IMR-90 (cell line): Measurements from ENCODE around the gene S100Z. TPM values are rescaled to one million over a fixed set of nuclear protein-coding genes. Genes with fewer than 3 reads are reported as not detected.
A peak's percentile ranks its signal among the peaks of the same experiment; 100 is the strongest.

ENCODE experiments used
- ATAC-seq: fragments of 200-7000 bp; cut with Tn5 transposase; 2 replicates; pipeline ENCODE4 v1.9.1; 2020; ENCODE audit warnings: low read depth, mild to moderate bottlenecking, moderate library complexity
- BruUV-seq: library from RNA; stranded (reverse); fragments of 400-500 nt; replicated peaks from 2 replicates; lab custom pipeline; 2021; lab: Mats Ljungman, UMichigan
- CTCF ChIA-PET: fragments of 300-600 bp; formaldehyde crosslinking; extraction: SDS; loops from one replicate; lab custom pipeline; 2021; ENCODE audit warnings: antibody characterized with exemption; lab: Yijun Ruan, JAX
- POLR2A ChIA-PET: fragments of 300-600 bp; sonication (Branson Sonifier 250); formaldehyde crosslinking; loops from one replicate; lab custom pipeline; 2022; ENCODE audit warnings: antibody characterized with exemption; ENCODE audit not compliant: unreplicated experiment; lab: Charles Lee
- DNase-seq: peaks from one replicate; pipeline ENCODE4 v3.0.0; 2013
- H2AFZ ChIP-seq: replicated peaks from 2 replicates; pipeline ENCODE3; 2013; ENCODE audit warnings: low read length, mild to moderate bottlenecking; ENCODE audit not compliant: poor library complexity
- H2AK5ac ChIP-seq: 2 replicates; pipeline ENCODE4 v1.6.1; 2013; ENCODE audit warnings: low read depth, low read length, inconsistent platforms
- H2AK9ac ChIP-seq: replicated peaks from 2 replicates; pipeline ENCODE3; 2013; ENCODE audit warnings: mild to moderate bottlenecking, low read depth, low read length, moderate library complexity; ENCODE audit not compliant: poor library complexity
- H2BK120ac ChIP-seq: 2 replicates; pipeline ENCODE4 v1.6.1; 2013; ENCODE audit warnings: low read depth, low read length, inconsistent platforms
- H2BK15ac ChIP-seq: 3 replicates; pipeline ENCODE4 v1.6.1; 2013; ENCODE audit warnings: low read depth, low read length, inconsistent platforms
- H2BK20ac ChIP-seq: 2 replicates; pipeline ENCODE4 v1.6.1; 2013; ENCODE audit warnings: low read depth, mild to moderate bottlenecking, inconsistent platforms, low read length, moderate library complexity
- H2BK5ac ChIP-seq: 2 replicates; pipeline ENCODE4 v1.6.1; 2013; ENCODE audit warnings: mild to moderate bottlenecking, low read depth, low read length, inconsistent platforms; ENCODE audit not compliant: poor library complexity, severe bottlenecking
- H3K14ac ChIP-seq: replicated peaks from 2 replicates; pipeline ENCODE4 v1.6.1; 2013; ENCODE audit warnings: low read depth, low read length, inconsistent platforms
- H3K18ac ChIP-seq: 2 replicates; pipeline ENCODE4 v1.6.1; 2013; ENCODE audit warnings: low read depth, low read length, control low read depth
- H3K23ac ChIP-seq: 2 replicates; pipeline ENCODE4 v1.6.1; 2013; ENCODE audit warnings: low read depth, low read length, inconsistent platforms
- H3K27ac ChIP-seq: 2 replicates; pipeline ENCODE4 v1.5.1; 2013; ENCODE audit warnings: mild to moderate bottlenecking, control low read depth, low read length; ENCODE audit not compliant: insufficient read depth
- H3K27me3 ChIP-seq: 2 replicates; pipeline ENCODE4 v1.6.1; 2013; ENCODE audit warnings: low read length; ENCODE audit not compliant: control insufficient read depth, insufficient read depth
- H3K36me3 ChIP-seq: 2 replicates; pipeline ENCODE4 v1.6.1; 2013; ENCODE audit warnings: low read length, mixed read lengths; ENCODE audit not compliant: control insufficient read depth, insufficient read depth
- H3K4ac ChIP-seq: 2 replicates; pipeline ENCODE4 v1.6.1; 2013; ENCODE audit warnings: low read depth, low read length, inconsistent platforms
- H3K4me1 ChIP-seq: 2 replicates; pipeline ENCODE4 v1.6.1; 2013; ENCODE audit warnings: low read length, mixed read lengths; ENCODE audit not compliant: control insufficient read depth, insufficient read depth
- H3K4me2 ChIP-seq: 2 replicates; pipeline ENCODE4 v1.6.1; 2013; ENCODE audit warnings: low read depth, mild to moderate bottlenecking, control low read depth, low read length, moderate library complexity
- H3K4me3 ChIP-seq: 2 replicates; pipeline ENCODE4 v1.5.1; 2013; ENCODE audit warnings: low read depth, mild to moderate bottlenecking, control low read depth, low read length, moderate library complexity; ENCODE audit not compliant: insufficient read depth
- H3K56ac ChIP-seq: 2 replicates; pipeline ENCODE4 v1.6.1; 2013; ENCODE audit warnings: low read length, inconsistent platforms; ENCODE audit not compliant: insufficient read depth; ENCODE audit errors: extremely low read depth
- H3K79me1 ChIP-seq, 2 experiments: 2 replicates each; pipeline ENCODE4 v1.6.1; 2013; ENCODE audit warnings: low read length in 2 of 2, inconsistent platforms in 1 of 2, low read depth in 1 of 2
- H3K9ac ChIP-seq: 2 replicates; pipeline ENCODE4 v1.6.1; 2013; ENCODE audit warnings: low read depth, low read length, control low read depth
- H3K9me1 ChIP-seq: 2 replicates; pipeline ENCODE4 v1.6.1; 2013; ENCODE audit warnings: low read length, inconsistent platforms; ENCODE audit not compliant: insufficient read depth
- H3K9me3 ChIP-seq: 2 replicates; pipeline ENCODE4 v1.6.1; 2013; ENCODE audit warnings: low read length; ENCODE audit not compliant: control insufficient read depth, insufficient read depth
- H4K20me1 ChIP-seq: 2 replicates; pipeline ENCODE4 v1.6.1; 2013; ENCODE audit warnings: low read length, inconsistent platforms; ENCODE audit not compliant: insufficient read depth
- H4K5ac ChIP-seq: 2 replicates; pipeline ENCODE4 v1.6.1; 2013; ENCODE audit warnings: mild to moderate bottlenecking, low read depth, low read length, control low read depth
- H4K8ac ChIP-seq, 2 experiments: 2 replicates each; pipeline ENCODE4 v1.6.1; 2013; ENCODE audit warnings: low read depth in 2 of 2, low read length in 2 of 2, control low read depth in 1 of 2, inconsistent platforms in 1 of 2
- H4K91ac ChIP-seq: 2 replicates; pipeline ENCODE4 v1.6.1; 2013; ENCODE audit warnings: low read depth, low read length, inconsistent platforms; ENCODE audit not compliant: insufficient read depth
- BHLHE40 ChIP-seq: fragments of 150-350 bp; IDR thresholded peaks from 2 replicates; pipeline ENCODE4 v1.6.1; 2016; ENCODE audit warnings: mild to moderate bottlenecking, low read depth, low read length
- CEBPB ChIP-seq: IDR thresholded peaks from 2 replicates; pipeline ENCODE4 v1.6.1; 2012; ENCODE audit warnings: low read depth, low read length, improper control_type of control experiment
- FOS ChIP-seq: fragments of 150-350 bp; IDR thresholded peaks from 2 replicates; pipeline ENCODE4 v1.6.1; 2016; ENCODE audit warnings: low read depth, low read length
- MAFK ChIP-seq: IDR thresholded peaks from 2 replicates; pipeline ENCODE4 v1.6.1; 2012; ENCODE audit warnings: low read depth, low read length, improper control_type of control experiment
- MAZ ChIP-seq: IDR thresholded peaks from 2 replicates; pipeline ENCODE4 v1.6.1; 2012; ENCODE audit warnings: low read depth, mild to moderate bottlenecking, low read length, improper control_type of control experiment, moderate library complexity, borderline replicate concordance
- NFE2L2 ChIP-seq: fragments of 150-350 bp; IDR thresholded peaks from 2 replicates; pipeline ENCODE4 v1.6.1; 2016; ENCODE audit warnings: low read depth, mild to moderate bottlenecking, low read length
- RAD21 ChIP-seq: IDR thresholded peaks from 2 replicates; pipeline ENCODE4 v1.6.1; 2012; ENCODE audit warnings: low read length, improper control_type of control experiment
- RFX5 ChIP-seq: IDR thresholded peaks from 2 replicates; pipeline ENCODE4 v1.8.0; 2012; ENCODE audit warnings: low read depth, mild to moderate bottlenecking, low read length, moderate library complexity
- WGBS, 2 experiments: methylation state at CpG; one replicate each; pipeline versions ENCODE4 v1.1.5 to v1.1.7; 2013; ENCODE audit warnings: missing lambda C conversion rate in 2 of 2; ENCODE audit not compliant: insufficient read length in 1 of 2; ENCODE audit errors: extremely low coverage in 2 of 2; 5-methylcytosine and 5-hydroxymethylcytosine counted together
- dilution Hi-C: fragments of 300-500 bp; cut with HindIII; formaldehyde crosslinking; loops from one replicate; pipeline ENCODE4 v1.14.3; 2018; ENCODE audit warnings: low sequenced_read_pairs; ENCODE audit not compliant: unreplicated experiment
- in situ Hi-C: fragments of 300-500 bp; cut with MboI; formaldehyde crosslinking; loops from 3 replicates; pipeline ENCODE4 v1.14.3; 2019; ENCODE audit warnings: low sequenced_read_pairs, inconsistent platforms, mixed read lengths
- intact Hi-C: fragments of 100-400 bp; cut with micrococcal nuclease; formaldehyde crosslinking; loops from 2 replicates; pipeline ENCODE4 v1.10.0; 2022
- polyA plus RNA-seq, 3 experiments: library from polyadenylated mRNA; depleted of rRNA; stranded (reverse); fragments of >200 nt; gene quantifications; 2 replicates each; pipeline ENCODE4 v1.2.3, GENCODE V29; 2012; ENCODE audit warnings: low replicate concordance in 1 of 3
- total RNA-seq: library from RNA; depleted of rRNA; stranded (reverse); fragments of >200 nt; gene quantifications from 2 replicates; pipeline ENCODE4 v1.2.3, GENCODE V29; 2012
- TF ChIP-seq, protein P1 (sequence below): fragments of 150-350 bp; IDR thresholded peaks from 2 replicates; pipeline ENCODE4 v1.6.1; 2016; ENCODE audit warnings: low read depth, mild to moderate bottlenecking, low read length, moderate library complexity, borderline replicate concordance
- TF ChIP-seq, protein P2 (sequence below): conservative IDR thresholded peaks from 2 replicates; pipeline ENCODE4 v1.5.1; 2012; ENCODE audit warnings: mild to moderate bottlenecking, low read depth, low read length, improper control_type of control experiment

S100Z gene
- total and polyA plus RNA-seq, 2 of the 4 experiments (the other 2 are of a cell fraction) = not detected

GRCh38 chr5:76952795-76953536 is 103.2 kb downstream of the S100Z start, which contains the start of gene CRHBP:
TSS of gene CRHBP (plus strand) at chr5:76953045. CDS start at chr5:76953135, 90 bp downstream.
- H2AFZ ChIP-seq = peak within 1 kb of the TSS; percentile 18
- ATAC-seq = peak; percentile 35; the same call in 1 of the 2 replicates

More at GRCh38 chr5:76952795-76953536, 103.2 kb downstream of the S100Z start, which contains the start of gene CRHBP:
- H2AK5ac ChIP-seq = no peak within 1 kb of the TSS
- POLR2A ChIA-PET = no interaction called here
- H3K14ac ChIP-seq = no peak within 1 kb of the TSS
- no peaks in the 10 kb centered on the region for H3K36me3 ChIP-seq
- H3K23ac ChIP-seq = no peak within 1 kb of the TSS
- BruUV-seq = no TSS peak
- no peak within 1 kb of the TSS for H4K5ac ChIP-seq
- H3K4me2 ChIP-seq = peak within 1 kb of the TSS; percentile 40; the same call in 1 of the 2 replicates
- H3K4me3 ChIP-seq = no peak within 1 kb of the TSS; the same call in 1 of the 2 replicates
- in situ Hi-C loops = no loop called here
- dilution Hi-C loops = no loop called here
- H3K27ac ChIP-seq = no peak within 1 kb of the TSS
- H3K79me1 ChIP-seq = no peaks in the 10 kb centered on the region
- H3K9me1 ChIP-seq = no peaks in the 10 kb centered on the region
- H4K20me1 ChIP-seq = no peaks in the 10 kb centered on the region
- H3K4me1 ChIP-seq = no peaks in the 10 kb centered on the region
- TF ChIP-seq MAZ (no peak), BHLHE40 (no peak), CEBPB (no peak), FOS (no peak), RAD21 (no peak), NFE2L2 (no peak), RFX5 (no peak), MAFK (no peak)
- TF ChIP-seq, protein P1, sequence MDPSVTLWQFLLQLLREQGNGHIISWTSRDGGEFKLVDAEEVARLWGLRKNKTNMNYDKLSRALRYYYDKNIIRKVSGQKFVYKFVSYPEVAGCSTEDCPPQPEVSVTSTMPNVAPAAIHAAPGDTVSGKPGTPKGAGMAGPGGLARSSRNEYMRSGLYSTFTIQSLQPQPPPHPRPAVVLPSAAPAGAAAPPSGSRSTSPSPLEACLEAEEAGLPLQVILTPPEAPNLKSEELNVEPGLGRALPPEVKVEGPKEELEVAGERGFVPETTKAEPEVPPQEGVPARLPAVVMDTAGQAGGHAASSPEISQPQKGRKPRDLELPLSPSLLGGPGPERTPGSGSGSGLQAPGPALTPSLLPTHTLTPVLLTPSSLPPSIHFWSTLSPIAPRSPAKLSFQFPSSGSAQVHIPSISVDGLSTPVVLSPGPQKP = no peak
- TF ChIP-seq, protein P2, sequence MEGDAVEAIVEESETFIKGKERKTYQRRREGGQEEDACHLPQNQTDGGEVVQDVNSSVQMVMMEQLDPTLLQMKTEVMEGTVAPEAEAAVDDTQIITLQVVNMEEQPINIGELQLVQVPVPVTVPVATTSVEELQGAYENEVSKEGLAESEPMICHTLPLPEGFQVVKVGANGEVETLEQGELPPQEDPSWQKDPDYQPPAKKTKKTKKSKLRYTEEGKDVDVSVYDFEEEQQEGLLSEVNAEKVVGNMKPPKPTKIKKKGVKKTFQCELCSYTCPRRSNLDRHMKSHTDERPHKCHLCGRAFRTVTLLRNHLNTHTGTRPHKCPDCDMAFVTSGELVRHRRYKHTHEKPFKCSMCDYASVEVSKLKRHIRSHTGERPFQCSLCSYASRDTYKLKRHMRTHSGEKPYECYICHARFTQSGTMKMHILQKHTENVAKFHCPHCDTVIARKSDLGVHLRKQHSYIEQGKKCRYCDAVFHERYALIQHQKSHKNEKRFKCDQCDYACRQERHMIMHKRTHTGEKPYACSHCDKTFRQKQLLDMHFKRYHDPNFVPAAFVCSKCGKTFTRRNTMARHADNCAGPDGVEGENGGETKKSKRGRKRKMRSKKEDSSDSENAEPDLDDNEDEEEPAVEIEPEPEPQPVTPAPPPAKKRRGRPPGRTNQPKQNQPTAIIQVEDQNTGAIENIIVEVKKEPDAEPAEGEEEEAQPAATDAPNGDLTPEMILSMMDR = no peak
- H3K18ac ChIP-seq = no peak within 1 kb of the TSS
- H3K9me3 ChIP-seq = no peaks in the 10 kb centered on the region
- no peak within 1 kb of the TSS for H4K91ac ChIP-seq
- H2BK15ac ChIP-seq = no peak within 1 kb of the TSS
- H2BK20ac ChIP-seq = no peak within 1 kb of the TSS
- no peak for DNase-seq
- H3K9ac ChIP-seq = no peak within 1 kb of the TSS
- intact Hi-C loops = no loop called here
- no peak within 1 kb of the TSS for H3K56ac ChIP-seq
- no peak within 1 kb of the TSS for H3K4ac ChIP-seq
- WGBS, 2 experiments = 17% methylated on average over 8 of the region's 23 CpGs; no CpG with 5 or more reads in 1 of the 2 experiments
- H2BK120ac ChIP-seq = no peak within 1 kb of the TSS
- H3K27me3 ChIP-seq = peaks cover 41% of the 10 kb centered on the region
- CTCF ChIA-PET = no interaction called here
- H4K8ac ChIP-seq = no peak within 1 kb of the TSS
- H2BK5ac ChIP-seq = no peak within 1 kb of the TSS
- H2AK9ac ChIP-seq = no peak within 1 kb of the TSS
